Peyer's patch (tissue), 4 donors: Measurements from ENCODE around the gene RTF2. TPM values are rescaled to one million over a fixed set of nuclear protein-coding genes. Genes with fewer than 3 reads are reported as not detected.

Experiments used
- DNase-seq, 3 donors: peaks; one replicate each; pipeline ENCODE4 v3.0.0-alpha.2; 2017 to 2019
- H3K27ac ChIP-seq, 4 donors: fragments of 200-600 bp; sonication (generic); one replicate each; pipeline ENCODE4 v1.5.1; 2016 to 2019
- H3K27me3 ChIP-seq, 2 donors: fragments of 200-600 bp; sonication (generic); one replicate each; pipeline ENCODE4 v1.5.1; 2019
- H3K36me3 ChIP-seq, 3 donors: fragments of 200-600 bp; sonication (generic); one replicate each; pipeline ENCODE4 v1.5.1; 2016 to 2019
- H3K4me1 ChIP-seq, 4 donors: fragments of 200-600 bp; sonication (generic); one replicate each; pipeline ENCODE4 v1.5.1; 2016 to 2019
- H3K4me3 ChIP-seq, 4 donors: fragments of 200-600 bp; sonication (generic); 1 replicate in 3 of 4; 2 replicates in 1 of 4; pipeline ENCODE4 v1.5.1; 2016 to 2019; ENCODE audit warnings: mild to moderate bottlenecking in 1 of 4
- H3K9me3 ChIP-seq, 4 donors: fragments of 200-600 bp; sonication (generic); one replicate each; pipeline ENCODE4 v1.5.1; 2016 to 2019; ENCODE audit warnings: mild to moderate bottlenecking in 1 of 4
- CTCF ChIP-seq, 6 experiments: fragments of 450-650 bp in 4 of 6; fragments of 200-600 bp in 2 of 6; sonication (generic) in 1 of 6; IDR thresholded peaks; one replicate each; pipeline ENCODE4 v1.5.1; 2017 to 2019; ENCODE audit warnings: antibody characterized with exemption in 6 of 6, mild to moderate bottlenecking in 3 of 6, moderate library complexity in 1 of 6
- POLR2A ChIP-seq, 2 donors: fragments of 450-650 bp; IDR thresholded peaks; one replicate each; pipeline ENCODE4 v1.5.1; 2017; ENCODE audit warnings: antibody characterized with exemption in 2 of 2, mild to moderate bottlenecking in 2 of 2, moderate library complexity in 2 of 2
- total RNA-seq, 4 donors: library from RNA; depleted of rRNA; stranded (reverse); fragments of >200 nt; gene quantifications; one replicate each; pipeline ENCODE4 v1.1.0, GENCODE V29; 2016

The RTF2 gene
- total RNA-seq, 4 donors from 2014 or later = 36.3 to 53.8 (median 48.4) TPM

GRCh38 chr20:56431471-56431870 is 37.0 kb upstream of the RTF2 start:
- TF ChIP-seq CTCF (IDR thresholded peaks at IDR 0.05) = no peak
- no peak for TF ChIP-seq POLR2A (IDR thresholded peaks at IDR 0.05)

GRCh38 chr20:56433221-56433879 is 35.1 kb upstream of the RTF2 start:
- H3K4me1 ChIP-seq = peaks cover 0 to 5% (median 2%) of the 10 kb centered on the region in 4 donors
- no peak overlapping the region for H3K4me3 ChIP-seq
- H3K27me3 ChIP-seq = no peaks in the 10 kb centered on the region
- no peak overlapping the region for H3K27ac ChIP-seq
- TF ChIP-seq CTCF (IDR thresholded peaks at IDR 0.05) = no peak
- TF ChIP-seq POLR2A (IDR thresholded peaks at IDR 0.05) = no peak
- no peaks in the 10 kb centered on the region for H3K9me3 ChIP-seq
- DNase-seq = no peak
- no peaks in the 10 kb centered on the region for H3K36me3 ChIP-seq

More at GRCh38 chr20:56431471-56431870, 37.0 kb upstream of the RTF2 start:
- DNase-seq = no peak
- H3K36me3 ChIP-seq = no peaks in the 10 kb centered on the region
- H3K27me3 ChIP-seq = no peaks in the 10 kb centered on the region
- H3K9me3 ChIP-seq = no peaks in the 10 kb centered on the region
- no peak overlapping the region for H3K4me3 ChIP-seq
- H3K4me1 ChIP-seq = peaks cover 0 to 5% (median 2%) of the 10 kb centered on the region in 4 donors
- no peak overlapping the region for H3K27ac ChIP-seq

- H3K27me3 ChIP-seq = no peaks in the 10 kb centered on the region
- H3K4me3 ChIP-seq = no peak overlapping the region
- DNase-seq = no peak
- H3K36me3 ChIP-seq = no peaks in the 10 kb centered on the region
- H3K27ac ChIP-seq = no peak overlapping the region
- TF ChIP-seq POLR2A (IDR thresholded peaks at IDR 0.05) (no peak), CTCF (IDR thresholded peaks at IDR 0.05) (no peak)
- H3K4me1 ChIP-seq = peaks cover 0 to 3% (median under 1%) of the 10 kb centered on the region in 4 donors
- H3K9me3 ChIP-seq = no peaks in the 10 kb centered on the region
These were observed 34.6 kb upstream of the RTF2 start for GRCh38 chr20:56433880-56434255.

GRCh38 chr20:56437196-56437960 is 31.0 kb upstream of the RTF2 start:
- H3K4me1 ChIP-seq = peaks cover 0 to 13% (median 0%) of the 10 kb centered on the region in 4 donors
- DNase-seq = no peak
- H3K27me3 ChIP-seq = no peaks in the 10 kb centered on the region
- no peaks in the 10 kb centered on the region for H3K9me3 ChIP-seq
- no peak overlapping the region for H3K4me3 ChIP-seq
- no peaks in the 10 kb centered on the region for H3K36me3 ChIP-seq
- no peak overlapping the region for H3K27ac ChIP-seq
- TF ChIP-seq POLR2A (IDR thresholded peaks at IDR 0.05) (no peak), CTCF (IDR thresholded peaks at IDR 0.05) (no peak)

GRCh38 chr20:56438284-56438683 is 30.1 kb upstream of the RTF2 start:
- Histone ChIP-seq H3K27me3 (no peaks in the 10 kb centered on the region), H3K4me1 (peaks cover 0 to 13% (median 0%) of the 10 kb centered on the region in 4 donors), H3K27ac (no peak overlapping the region), H3K36me3 (no peaks in the 10 kb centered on the region), H3K4me3 (no peak overlapping the region), H3K9me3 (no peaks in the 10 kb centered on the region)
- TF ChIP-seq CTCF (IDR thresholded peaks at IDR 0.05) = no peak
- no peak for TF ChIP-seq POLR2A (IDR thresholded peaks at IDR 0.05)
- no peak for DNase-seq
